HG02642 (cell line): ENCODE data around the gene PLEKHG3.
"Not testable (repeated sequence)": the region's sequence is repeated elsewhere in the genome, so short reads cannot be mapped to it uniquely, and the experiment has no call there.

ENCODE experiments used
- ATAC-seq: cut with Tn5 transposase; IDR thresholded peaks from one replicate; pipeline ENCODE4 v1.9.1; 2021; ENCODE audit warnings: mild to moderate bottlenecking; ENCODE audit not compliant: unreplicated experiment, poor library complexity

PLEKHG3 gene

DNA sequence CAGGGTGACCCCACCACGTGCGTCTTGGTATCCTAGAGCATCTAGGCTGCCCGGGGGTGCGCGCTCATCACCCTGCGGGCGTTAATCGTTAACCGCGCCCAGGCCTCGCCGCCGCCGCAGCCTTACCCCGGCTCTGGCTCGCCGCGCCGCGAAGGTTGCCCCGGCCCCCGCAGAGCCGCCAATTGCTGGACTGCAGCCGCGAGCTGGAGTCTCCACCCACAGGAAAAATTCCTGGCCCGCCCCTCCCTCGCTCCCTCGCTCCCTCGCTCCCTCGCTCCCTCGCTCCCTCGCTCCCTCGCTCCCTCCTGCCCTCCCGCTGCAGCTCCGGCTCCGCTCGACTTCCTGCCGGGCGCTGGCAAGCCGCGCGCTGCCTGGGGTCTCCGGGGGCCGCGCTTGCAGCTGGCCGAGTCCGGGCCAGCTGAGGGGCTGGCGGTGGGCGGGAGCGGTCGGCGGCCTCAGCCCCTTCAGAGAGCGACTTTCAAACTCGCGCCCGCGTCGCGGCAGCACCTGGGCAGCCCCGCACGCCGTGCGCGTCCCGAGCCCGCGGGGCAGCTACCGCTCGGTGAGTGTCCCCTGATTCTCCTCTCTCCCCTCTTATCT is at the start of gene PLEKHG3:
TSS of gene PLEKHG3 (plus strand) at position 282 of the 600 bp plus-strand sequence. CDS start 23,208 bp downstream, outside the sequence.
- no peak for ATAC-seq

DNA sequence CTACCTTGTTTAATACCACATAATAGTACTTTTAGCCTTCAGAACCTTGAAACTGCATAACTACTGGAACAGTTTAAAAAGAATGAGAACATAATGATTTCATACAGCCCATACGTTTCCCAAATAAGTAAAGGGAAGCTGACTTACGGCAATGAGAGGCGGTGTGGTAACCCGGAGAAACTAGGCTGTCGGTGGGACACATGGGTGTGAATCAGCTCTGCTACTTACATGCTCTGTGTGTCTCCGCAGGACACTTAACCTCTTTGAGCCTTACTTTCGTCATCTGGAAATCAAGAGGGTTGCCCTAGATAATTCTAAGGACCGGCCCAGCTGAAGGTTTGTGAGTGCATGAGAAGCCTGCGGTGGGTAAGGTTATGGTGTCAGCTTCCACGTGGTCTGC is 49.3 kb upstream of the PLEKHG3 start:
- no peak for ATAC-seq

DNA sequence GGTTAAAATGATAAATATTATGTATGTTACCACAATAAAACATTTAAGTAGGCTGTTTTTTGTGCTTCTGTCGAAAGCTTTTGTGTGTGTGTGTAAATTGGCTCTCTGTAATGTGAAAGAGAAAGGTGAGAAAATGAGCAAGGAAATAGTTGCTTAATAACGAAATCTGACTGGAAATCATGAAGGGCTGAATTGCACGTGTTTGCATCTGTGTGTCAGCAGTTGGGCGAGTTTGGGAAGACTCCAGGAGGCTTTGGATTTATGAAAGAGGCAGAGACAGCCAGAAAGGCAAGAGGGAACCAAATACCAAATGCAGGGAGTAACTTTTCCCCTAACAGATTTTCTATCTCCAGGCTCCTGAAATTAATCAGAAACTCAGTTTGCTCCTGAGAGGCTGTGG is 47.2 kb upstream of the PLEKHG3 start:
- ATAC-seq, result no peak

DNA sequence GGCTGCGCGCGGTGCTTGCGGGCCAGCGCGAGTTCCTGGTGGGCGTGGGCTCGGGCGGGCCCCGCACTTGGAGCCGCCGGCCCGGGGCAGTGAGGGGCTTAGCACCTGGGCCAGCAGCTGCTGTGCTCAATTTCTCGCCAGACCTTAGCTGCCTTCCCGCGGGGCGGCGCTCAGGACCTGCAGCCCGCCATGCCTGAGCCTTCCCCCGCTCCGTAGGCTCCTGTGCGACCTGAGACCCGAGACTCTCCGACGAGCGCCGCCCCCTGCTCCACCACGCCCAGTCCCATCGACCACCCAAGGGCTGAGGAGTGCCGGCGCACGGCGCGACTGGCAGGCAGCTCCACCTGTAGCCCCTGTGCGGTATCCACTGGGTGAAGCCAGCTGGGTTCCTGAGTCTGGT is 46.0 kb upstream of the PLEKHG3 start:
- no peak for ATAC-seq

DNA sequence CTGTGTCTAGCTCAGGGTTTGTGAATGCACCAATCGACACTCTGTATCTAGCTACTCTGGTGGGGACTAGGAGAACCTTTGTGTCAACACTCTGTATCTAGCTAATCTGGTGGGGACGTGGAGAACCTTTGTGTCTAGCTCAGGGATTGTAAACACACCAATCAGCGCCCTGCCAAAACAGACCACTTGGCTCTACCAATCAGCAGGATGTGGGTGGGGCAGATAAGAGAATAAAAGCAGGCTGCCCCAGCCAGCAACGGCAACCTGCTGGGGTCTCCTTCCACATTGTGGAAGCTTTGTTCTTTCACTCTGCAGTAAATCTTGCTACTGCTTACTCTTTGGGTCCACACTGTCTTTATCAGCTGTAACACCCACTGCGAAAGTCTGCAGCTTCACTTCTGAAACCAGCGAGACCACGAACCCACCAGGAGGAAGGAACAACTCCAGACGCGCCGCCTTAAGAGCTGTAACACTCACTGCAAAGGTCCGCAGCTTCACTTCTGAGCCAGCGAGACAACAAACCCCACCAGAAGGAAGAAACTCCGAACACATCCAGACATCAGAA is 45.4 kb upstream of the PLEKHG3 start:
- ATAC-seq, result not testable (repeated sequence)

DNA sequence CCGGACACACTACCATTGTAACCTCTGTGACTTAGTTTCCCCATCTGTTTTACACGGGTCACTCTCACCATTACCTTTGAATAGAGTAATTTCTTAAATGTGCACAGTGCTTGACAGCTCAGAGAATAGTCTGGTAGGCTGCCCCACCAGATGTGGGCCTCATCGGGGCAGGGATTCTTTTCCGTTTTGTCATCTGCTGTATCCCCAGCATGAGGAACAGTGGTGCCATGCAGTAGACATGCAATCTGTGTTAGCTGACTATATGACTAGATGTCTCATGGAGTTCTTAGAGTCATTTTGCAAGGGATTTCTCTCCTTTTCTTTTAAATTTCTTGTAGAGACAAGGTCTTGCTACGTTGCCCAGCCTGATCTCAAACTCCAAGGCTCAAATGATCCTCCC is 44.9 kb upstream of the PLEKHG3 start:
- ATAC-seq, result no peak

DNA sequence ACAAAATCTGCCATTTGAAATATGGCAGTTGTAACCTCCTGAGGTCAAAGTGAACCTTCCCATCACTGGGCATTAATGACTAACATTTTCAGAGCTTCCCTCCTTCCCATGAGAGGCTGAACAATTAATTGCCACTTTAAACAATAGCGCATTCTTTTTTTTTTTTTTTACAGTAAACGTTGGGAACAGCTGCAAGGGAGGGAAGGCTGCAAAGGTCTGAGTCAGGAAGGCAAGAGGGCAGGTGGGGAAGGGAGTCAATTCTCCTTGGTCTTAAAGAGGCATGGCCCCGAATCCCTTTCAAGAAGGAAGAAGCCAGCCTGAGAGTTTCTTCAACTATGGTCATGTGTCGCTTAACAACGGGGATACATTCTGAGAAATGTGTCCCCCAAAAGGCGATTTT is 41.0 kb upstream of the PLEKHG3 start:
- no peak for ATAC-seq

DNA sequence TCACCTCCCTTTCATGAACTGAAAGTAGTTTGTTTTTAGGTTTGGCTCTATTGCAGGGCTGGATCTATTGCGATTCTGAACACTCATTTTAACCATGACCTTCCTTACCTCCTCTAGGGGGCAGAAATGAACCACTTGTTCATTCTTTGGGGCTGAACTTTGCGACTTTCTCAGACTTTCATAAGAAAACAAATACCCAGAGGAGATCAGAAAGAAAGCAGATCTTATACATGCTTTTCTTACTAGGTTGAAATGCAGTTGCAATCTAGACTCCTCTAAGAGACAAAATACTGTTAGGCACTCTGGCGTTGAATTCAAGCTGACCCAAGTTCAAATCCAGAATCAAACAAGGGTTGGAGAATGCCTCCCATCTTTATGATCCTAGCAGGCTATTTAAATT is 32.6 kb upstream of the PLEKHG3 start:
- ATAC-seq, result no peak

DNA sequence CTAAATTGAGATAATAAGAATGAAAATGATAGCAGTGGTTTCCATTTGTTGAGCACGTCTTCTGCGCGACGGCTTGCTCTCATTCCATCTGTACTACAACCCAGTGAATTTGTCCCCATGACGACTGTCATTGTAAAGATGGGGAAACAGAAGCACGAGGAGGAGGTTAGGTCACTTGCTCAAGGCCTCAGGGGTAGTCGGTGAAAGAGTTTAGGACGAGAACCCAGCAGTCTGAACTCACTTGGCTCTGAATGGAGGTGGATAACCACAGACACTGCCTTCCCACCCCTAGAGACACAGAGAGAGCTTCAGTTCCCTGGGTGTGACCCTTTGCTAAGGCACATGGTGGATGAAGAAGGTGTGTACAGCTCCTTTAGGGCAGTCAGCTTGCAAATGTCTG is 30.9 kb upstream of the PLEKHG3 start:
- ATAC-seq, result no peak

DNA sequence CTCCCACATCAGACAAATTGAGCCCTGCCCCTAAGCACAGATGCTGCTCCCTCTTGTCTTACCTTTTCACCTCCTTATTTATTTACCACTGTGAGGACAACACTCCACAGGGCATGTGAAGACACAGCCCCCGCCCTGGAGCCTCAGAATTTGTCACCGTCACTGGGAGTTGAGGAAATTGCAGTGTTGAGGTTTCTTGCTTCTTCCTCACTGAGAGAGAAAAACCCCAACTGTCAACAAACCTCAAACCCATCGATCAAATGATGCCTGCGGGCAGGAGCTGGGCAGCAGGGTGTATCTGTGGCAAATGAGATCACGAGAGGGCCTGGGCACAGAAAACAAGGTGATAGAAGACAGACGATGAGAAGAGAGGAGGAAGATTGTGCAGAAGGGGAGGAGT is 30.5 kb upstream of the PLEKHG3 start:
- ATAC-seq, result no peak

DNA sequence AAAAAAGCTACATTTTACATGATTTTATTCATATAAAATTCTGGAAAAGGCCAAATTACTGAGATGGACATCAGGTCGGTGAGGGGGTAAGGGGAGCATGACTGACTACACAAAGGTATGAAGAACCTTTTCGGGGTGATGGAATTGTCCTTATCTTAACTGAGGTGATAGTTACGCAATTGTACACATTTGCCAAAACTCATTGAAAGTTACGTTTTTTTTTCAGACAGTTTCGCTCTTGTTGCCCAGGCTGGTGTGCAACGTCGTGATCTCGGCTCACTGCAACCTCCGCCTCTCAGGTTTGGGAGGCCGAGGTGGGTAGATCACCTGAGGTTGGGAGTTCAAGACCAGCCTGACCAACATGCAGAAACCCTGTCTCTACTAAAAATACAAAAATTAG is 29.4 kb upstream of the PLEKHG3 start:
- ATAC-seq, result no peak

DNA sequence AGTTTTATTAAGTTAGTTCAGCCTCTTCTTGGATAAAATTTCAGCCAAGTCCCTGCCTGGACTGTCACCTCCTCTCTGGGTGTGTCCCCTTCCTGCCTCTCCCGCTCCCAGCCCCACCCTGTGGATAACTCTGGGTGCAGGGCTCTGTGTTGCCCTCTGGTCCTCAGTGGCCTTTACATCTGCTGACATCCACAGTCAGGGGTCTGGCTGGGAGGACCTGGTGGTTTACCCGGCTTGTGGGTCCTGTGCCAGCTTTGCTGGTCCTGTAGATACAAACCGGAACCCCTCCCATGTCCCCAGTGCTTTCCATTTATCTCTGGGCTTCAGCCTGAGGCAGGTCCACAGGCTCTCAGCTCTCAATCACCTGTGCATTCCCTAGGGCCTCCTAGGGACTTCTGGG is 28.9 kb upstream of the PLEKHG3 start:
- ATAC-seq, result no peak

DNA sequence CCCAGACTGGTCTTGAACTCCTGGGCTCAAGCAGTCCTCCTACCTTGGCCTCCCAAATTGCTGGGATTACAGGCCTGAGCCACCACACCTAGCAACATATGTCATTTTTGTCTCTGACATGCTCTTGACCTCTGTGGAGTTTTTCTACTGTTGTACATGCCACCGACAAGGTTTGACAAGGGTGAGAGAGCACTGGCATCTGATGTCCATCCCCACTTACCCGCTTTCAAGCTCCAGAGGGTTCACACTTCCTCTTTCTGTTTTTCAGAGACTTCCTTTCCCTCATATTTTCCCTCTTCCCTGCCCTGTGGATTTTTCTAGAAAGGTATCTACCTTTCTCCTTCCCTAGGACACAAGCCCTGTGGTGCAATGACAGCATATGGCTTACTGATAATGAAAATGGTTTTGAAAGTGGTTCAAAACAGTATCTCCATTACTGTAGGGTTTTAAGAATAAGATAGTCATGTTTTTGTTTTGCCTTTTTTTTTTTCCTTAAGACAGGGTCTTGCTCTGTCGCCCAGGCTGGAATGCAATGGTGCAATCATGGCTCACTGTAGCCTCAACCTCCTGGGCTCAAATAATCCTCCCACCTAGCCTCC is 27.7 kb upstream of the PLEKHG3 start:
- ATAC-seq, result no peak

DNA sequence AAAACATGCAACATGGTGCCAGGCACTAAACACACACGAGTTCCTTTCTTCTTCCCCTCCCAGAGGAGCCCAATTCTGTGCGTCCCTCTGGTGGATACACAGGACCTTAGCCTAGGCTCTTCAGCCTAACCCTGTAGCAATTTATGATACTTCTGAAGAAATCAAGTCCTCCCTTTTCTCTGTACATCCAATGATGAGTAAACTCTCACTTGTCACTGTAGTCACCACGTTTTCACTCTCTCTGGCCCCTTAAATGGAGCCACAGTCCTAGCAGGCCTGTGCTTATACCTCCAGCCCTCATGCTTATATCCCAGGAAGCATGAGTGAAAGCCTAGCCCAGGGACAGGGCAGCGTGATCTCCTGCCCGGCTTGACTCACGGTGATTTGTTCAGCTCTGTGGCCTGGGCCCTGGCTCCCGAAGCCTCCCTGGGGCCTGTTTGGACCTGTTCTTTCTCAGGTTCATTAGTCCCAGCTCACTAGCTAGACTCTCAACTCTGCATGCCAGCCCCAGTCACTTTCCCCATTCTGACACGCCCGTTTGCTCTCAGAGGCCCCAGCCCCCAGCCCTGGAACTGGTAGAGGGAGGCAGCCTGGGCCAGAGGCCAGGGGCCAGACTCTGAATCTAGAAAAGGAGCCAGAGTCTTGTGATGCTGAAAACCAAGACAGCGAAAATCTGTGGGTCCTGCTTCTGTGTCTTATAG is 24.1 kb upstream of the PLEKHG3 start:
- no peak for ATAC-seq

DNA sequence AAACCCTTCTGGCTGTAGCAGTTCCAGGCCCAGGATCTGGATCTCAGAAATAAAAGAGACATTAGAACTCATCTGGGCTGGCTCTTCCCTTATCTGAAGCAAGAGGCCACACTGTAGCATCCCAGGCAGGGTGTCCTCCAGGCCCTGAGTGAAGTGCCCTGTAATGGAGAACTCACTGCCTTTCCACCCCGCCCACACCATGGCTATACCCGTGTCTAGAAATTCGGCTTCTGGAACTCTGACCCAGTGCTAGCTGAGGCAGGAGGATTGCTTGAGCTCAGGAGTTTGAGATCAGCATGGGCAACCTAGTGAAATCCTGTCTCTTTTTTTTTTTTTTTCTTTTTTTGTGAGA is 23.5 kb upstream of the PLEKHG3 start:
- no peak for ATAC-seq

DNA sequence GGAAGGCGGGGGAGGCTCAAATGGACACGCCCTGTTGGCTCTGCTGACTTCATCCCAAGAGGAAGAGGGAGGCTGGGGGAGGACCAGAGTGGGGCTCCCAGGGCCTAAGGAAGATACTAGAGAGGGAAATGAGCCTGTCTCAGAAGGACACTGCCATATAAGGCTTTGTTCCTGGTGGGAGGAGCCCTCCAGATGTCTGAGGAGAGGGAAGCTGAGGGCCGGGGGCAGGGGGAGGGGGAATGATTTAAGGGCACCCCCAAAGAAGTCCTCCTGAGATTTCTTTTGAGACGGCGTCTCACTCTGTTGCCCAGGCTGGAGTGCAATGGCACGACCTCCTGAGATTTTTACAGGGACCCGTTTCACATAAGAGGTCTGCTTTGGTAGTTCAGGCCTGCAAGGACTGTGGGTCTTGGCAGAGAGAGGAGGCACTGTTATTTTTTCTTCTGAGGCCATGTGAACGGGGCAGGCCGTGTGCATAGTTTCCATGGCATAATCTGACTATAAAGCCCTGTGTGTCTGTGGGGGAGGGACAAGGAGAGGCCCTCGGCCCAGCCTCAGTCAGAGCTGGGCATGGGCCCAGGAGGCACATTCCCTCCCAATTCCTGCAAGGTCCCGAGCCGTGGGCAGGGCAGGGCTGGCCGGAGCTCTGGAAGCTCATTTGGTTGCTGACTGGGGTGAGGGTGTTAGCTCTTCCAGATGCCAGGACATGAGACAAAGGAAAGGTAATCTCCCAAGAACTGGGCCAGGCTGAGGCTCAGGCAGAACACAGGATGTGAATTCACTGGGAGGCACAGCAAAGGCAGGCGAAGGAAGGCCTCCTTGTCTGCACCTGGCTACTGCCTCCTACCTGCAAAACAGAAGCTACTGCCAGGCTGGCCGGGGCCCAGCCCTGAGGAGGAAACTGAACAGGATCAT is 22.2 kb upstream of the PLEKHG3 start:
- ATAC-seq, result no peak

DNA sequence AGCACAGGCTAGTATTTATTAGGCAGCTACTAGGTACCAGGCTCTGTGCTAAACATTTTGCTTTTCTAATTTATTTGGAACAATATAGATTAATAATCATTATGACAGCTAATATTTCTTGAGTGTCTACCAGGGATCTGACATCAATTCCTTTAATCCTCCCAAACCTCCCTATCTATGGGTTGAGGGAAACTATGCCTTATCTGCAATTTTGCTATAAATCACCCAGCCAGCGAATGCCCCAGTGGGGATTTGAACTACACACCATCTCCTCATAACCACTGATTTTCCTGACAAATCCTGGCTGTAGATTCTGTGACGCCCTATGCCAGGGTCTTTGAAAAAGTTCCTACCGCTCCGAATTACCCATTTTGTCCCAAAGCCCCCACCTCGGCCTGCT is 21.4 kb upstream of the PLEKHG3 start:
- ATAC-seq, result no peak

DNA sequence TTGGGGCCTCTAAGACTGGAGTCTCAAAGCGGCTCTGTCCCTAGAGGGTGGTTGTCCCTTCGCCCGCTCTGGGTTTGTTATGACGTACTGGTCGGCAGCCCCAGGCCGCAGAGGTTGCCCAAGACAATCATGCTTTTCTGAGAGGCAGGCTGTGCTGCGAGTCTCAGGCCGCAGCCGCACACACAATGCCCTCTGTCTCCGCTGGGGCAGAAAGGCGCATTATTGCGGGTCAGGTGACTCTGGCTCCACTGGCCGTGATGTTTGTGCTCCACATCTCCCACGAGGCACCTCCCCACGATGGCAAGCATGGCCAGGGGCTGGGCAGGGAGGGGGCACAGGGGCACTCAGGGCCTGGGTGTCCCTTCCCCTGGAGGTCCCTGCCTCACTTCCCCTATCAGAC is 21.0 kb upstream of the PLEKHG3 start:
- ATAC-seq, result no peak

DNA sequence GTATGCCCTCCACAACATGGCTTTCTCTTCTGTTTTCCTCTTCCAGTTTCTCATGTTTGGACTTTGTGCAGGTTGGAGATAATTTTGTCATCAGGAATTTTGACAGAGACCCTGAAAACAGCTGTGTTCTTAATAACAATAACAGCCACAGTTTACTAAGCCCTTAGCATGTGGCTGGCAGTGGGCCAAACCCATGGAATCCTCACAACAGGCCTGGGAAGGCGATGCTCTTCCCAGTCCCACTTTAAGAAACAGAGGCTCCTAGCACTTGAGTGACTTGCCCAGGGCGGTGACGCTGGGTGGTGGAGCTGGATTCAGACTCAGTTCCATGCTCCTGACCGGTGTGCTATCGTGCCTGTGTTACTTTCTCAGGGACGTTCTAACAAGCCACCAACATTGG is 20.1 kb upstream of the PLEKHG3 start:
- no peak for ATAC-seq

DNA sequence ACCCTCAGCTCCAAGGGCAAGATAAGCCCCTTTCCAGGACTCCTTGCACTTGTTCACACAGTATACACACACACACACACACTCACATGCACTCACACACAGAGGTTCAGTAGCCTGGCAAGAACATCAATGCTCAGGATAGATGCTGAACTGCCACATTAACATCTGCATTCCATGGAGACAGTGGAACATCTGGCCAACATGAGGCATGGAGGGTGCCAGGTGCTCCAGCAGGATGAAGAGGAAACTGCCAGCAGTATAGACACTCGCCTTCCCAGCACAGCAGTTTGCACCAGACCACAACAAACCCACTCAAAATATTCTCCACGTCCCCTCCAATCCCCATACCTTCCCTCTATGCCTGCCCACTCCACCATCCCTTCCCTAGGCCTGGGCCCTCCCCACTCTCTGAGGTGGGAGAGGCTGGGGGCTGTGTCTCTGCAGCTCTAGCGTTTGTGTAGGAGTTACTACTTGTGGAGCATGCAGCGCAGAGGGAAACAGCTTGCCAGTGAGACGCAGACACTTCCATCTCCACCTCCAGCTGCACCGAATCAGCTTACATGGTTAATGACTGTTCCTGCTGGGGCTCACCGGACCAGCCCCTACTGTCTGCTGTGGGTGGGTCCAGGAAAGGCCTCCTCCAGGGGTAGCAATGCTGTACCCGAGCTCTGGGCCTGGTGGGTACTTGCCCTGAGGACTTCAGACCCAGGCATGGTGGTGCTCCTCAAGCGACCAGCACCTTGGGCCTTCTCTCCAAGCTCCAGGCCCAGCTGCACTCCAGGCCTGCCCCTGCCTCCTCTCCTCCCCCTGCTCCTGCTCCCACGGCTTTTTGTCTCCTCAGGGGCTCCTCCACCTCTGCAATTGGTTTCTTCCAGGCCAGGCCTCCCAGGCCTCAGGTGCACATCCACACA is 18.6 kb upstream of the PLEKHG3 start:
- no peak for ATAC-seq
